Limb (tissue), 2 donors: ENCODE data around the gene TAS2R20.

ENCODE experiments used
- DNase-seq, 2 donors: peaks; one replicate each; pipeline ENCODE4 v3.0.0-alpha.2; 2016; ENCODE audit errors: extremely low spot score in 2 of 2

The TAS2R20 gene

DNA sequence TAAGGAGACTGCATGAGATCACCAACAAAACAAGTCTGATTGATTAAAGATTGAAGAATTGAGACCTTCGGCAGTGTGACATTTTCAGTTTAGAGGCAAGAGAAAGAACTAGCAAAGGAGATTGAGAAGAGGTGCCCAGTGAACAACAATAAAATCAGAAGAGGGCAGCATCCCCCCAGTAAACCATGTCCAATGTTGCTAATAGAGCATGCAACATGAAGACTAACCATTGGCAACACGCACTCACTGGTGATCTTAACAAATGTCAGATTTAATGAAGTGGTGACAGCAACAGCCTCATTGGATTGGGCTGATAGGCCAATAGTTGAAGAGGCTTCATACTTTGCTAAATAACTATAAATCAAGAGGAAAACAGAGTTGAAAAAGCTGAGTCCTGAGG lies 38.3 kb downstream of the TAS2R20 start:
- DNase-seq: no peak

DNA sequence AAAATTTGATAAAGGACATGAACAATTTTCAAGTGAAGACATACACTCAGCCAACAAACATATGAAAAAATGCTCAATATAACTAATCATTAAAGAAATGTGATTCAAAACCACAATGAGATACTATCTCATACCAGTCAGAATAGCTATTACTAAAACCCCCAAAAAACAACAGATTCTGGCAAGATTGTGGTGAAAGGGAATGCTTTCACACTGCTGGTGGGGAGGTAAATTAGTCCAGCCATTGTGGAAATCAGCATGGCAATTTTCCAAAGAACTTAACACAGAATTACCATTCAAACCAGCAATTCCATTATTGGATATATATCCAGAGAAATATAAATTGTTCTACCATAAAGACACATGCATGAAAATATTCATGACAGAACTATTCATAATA lies 40.4 kb downstream of the TAS2R20 start:
- no peak for DNase-seq

DNA sequence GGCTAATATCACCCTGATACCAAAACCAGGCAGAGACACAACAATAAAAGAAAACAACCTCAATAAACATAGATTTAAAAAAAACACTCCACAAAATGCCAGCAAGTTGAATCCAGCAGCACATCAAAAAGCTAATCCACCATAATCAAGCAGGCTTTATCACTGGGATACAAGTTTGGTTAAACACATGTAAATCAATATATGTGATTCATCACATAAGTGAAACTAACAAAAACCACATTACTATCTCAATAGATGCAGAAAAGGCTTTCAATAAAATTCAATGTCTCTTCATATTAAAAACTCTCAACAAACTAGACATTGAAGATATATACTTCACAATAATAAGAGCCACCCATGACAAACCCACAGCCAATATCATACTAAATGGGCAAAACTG lies 42.0 kb downstream of the TAS2R20 start:
- no peak for DNase-seq

DNA sequence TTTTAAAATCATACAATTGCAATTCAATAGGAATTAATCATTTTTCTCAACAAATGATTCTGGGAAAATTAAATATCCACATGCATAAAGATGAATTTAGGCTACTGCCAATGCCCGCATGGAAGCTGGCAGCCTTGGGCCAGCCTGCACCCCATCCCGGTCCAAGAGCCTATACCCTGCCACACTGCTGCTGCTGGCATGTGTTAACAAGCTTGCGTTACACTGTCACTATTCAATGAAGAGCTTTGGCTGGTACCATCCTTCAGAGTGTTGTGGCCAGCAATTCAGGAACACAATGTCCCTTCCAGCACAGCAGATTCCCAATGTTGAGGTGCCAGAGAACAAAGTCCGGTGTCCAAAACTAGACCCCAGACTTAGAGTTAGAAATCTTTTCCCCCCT lies 45.5 kb downstream of the TAS2R20 start:
- DNase-seq: no peak
